BJ (cell line): Measurements from ENCODE around the gene INO80C. TPM values are rescaled to one million over a fixed set of nuclear protein-coding genes. Genes with fewer than 3 reads are reported as not detected.

Experiments used
- CTCF ChIA-PET: fragments of 350-600 bp; formaldehyde crosslinking; extraction: SDS; loops from one replicate; lab custom pipeline; 2021; ENCODE audit warnings: antibody characterized with exemption, inconsistent platforms; lab: Yijun Ruan, JAX
- POLR2A ChIA-PET: fragments of 300-600 bp; sonication (Branson Sonifier 250); formaldehyde crosslinking; extraction: SDS; loops from one replicate; lab custom pipeline; 2021; ENCODE audit warnings: antibody characterized with exemption; lab: Charles Lee
- DNase-seq: peaks from one replicate; pipeline ENCODE4 v3.0.0-alpha.2; 2011; ENCODE audit warnings: low read depth
- H3K27me3 ChIP-seq: 2 replicates; pipeline ENCODE4 v1.6.0; 2011; ENCODE audit warnings: low read length; ENCODE audit not compliant: control insufficient read depth, insufficient read depth
- H3K36me3 ChIP-seq: 2 replicates; pipeline ENCODE4 v1.5.1; 2011; ENCODE audit warnings: low read length; ENCODE audit not compliant: control insufficient read depth, insufficient read depth
- H3K4me3 ChIP-seq: 2 replicates; pipeline ENCODE4 v1.5.1; 2011; ENCODE audit warnings: low read depth, mild to moderate bottlenecking, control low read depth, low read length
- polyA plus RNA-seq: library from polyadenylated mRNA; depleted of rRNA; stranded (reverse); fragments of >200 nt; gene quantifications from 2 replicates; pipeline ENCODE4 v1.2.3, GENCODE V29; 2011
- TF ChIP-seq, protein P1 (sequence below): IDR thresholded peaks from 2 replicates; pipeline ENCODE4 v1.5.1; 2011; ENCODE audit warnings: low read depth, mild to moderate bottlenecking, control low read depth, inconsistent platforms, low read length, moderate library complexity; ENCODE audit not compliant: insufficient read depth

Gene INO80C
- polyA plus RNA-seq, 1 experiment, result 8.3 TPM

DNA sequence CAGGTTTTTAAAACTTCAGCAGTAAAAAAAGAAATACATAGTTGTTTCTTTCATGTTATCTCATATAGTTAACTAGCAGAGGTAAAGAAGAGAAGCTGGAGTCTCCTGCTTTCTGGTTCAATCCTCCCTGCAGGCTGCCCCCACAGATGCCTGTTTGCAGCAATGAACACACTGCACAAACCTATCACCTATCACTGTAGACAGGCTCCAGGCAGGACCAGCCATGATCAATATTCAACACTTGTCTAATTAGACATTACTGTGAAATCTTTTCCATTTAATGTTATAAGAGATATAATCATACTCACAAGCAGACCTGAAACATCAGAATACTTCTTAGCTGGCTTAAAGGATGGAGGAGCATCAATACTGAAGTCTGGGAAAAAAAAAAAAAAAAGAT, 19.8 kb downstream of the INO80C start:
- ChIA-PET POLR2A (no interaction called here), CTCF (interaction anchor here (0.5 kb wide), 1 partner anchor 1310 kb away, joined by 3 read pairs; no protein-coding TSS in a partner anchor)
- Histone ChIP-seq H3K36me3 (no peaks in the 10 kb centered on the region), H3K4me3 (no peak overlapping the region), H3K27me3 (no peaks in the 10 kb centered on the region)
- TF ChIP-seq, protein P1, sequence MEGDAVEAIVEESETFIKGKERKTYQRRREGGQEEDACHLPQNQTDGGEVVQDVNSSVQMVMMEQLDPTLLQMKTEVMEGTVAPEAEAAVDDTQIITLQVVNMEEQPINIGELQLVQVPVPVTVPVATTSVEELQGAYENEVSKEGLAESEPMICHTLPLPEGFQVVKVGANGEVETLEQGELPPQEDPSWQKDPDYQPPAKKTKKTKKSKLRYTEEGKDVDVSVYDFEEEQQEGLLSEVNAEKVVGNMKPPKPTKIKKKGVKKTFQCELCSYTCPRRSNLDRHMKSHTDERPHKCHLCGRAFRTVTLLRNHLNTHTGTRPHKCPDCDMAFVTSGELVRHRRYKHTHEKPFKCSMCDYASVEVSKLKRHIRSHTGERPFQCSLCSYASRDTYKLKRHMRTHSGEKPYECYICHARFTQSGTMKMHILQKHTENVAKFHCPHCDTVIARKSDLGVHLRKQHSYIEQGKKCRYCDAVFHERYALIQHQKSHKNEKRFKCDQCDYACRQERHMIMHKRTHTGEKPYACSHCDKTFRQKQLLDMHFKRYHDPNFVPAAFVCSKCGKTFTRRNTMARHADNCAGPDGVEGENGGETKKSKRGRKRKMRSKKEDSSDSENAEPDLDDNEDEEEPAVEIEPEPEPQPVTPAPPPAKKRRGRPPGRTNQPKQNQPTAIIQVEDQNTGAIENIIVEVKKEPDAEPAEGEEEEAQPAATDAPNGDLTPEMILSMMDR, result no peak
- no peak for DNase-seq

DNA sequence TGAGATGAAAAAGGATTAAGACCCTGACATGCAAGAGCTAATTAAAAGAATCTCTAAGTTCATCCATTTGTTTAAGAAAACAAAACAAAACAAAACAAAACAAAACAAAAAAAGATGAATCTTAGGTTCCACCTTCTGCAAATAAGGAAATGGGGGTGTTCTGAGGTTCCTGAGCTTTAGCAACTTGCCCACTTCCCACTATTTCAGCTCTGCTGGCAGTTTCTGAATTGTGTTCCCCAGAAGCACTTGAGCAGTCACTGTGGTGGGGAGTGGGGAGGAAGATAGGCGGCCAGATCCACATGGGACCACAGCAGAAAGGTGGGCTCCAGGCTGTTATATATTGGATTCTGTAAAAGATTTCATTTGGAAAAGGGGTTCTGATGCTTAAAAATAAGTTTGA, 20.3 kb downstream of the INO80C start:
- no peak overlapping the region for H3K4me3 ChIP-seq
- no peaks in the 10 kb centered on the region for H3K36me3 ChIP-seq
- ChIA-PET POLR2A (no interaction called here), CTCF (interaction anchor here (0.6 kb wide), 1 partner anchor 17 kb away, joined by 4 read pairs; no protein-coding TSS in a partner anchor)
- TF ChIP-seq, protein P1, result no peak
- no peaks in the 10 kb centered on the region for H3K27me3 ChIP-seq
- DNase-seq, result no peak

DNA sequence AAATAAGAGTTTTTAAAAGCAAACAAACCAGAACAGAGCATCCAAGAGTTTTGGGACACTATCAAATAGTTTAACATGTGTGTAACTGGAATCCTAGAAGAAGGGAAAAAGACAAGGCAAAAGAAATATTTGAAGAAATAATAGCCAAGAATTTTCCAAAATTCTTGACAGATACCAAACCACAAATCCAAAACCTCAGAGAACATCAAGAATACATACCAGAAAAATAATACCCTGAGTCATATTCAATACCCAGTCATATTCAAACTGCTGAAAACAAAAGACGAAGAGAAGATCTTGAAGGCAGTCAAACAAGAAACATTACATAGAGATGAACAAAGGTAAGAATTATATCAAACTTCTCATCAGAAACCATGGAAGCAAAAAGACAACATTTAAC, 22.9 kb downstream of the INO80C start:
- TF ChIP-seq, protein P1, result no peak
- H3K4me3 ChIP-seq, result no peak overlapping the region
- H3K36me3 ChIP-seq, result no peaks in the 10 kb centered on the region
- DNase-seq, result no peak
- CTCF ChIA-PET, result no interaction called here
- no peaks in the 10 kb centered on the region for H3K27me3 ChIP-seq
- POLR2A ChIA-PET, result no interaction called here

DNA sequence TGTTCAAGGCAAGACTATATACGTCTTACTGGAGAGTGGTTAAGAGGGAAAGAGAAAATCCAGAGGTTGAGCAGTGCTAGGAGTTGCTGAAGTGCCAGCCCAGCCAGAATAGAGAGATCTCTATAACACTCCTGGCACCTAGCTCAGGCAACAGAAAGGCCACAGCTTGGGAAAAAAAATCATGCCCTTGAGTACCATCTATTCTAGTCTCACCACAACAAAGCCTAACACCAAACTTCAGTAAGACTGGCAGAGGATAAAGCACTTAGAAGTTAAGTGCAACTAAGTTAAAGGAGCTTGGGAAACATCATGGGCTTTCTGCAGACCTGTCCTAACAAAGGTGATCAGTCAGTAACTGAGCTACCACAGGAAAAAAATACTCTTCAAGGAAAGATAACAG, 24.2 kb downstream of the INO80C start:
- Histone ChIP-seq H3K4me3 (no peak overlapping the region), H3K36me3 (no peaks in the 10 kb centered on the region), H3K27me3 (no peaks in the 10 kb centered on the region)
- ChIA-PET CTCF (interaction anchor here (0.9 to 1.1 kb wide), 2 partner anchors 23 to 477 kb away, joined by 3 to 4 read pairs; no protein-coding TSS in a partner anchor), POLR2A (no interaction called here)
- TF ChIP-seq, protein P1, result no peak
- DNase-seq, result no peak

DNA sequence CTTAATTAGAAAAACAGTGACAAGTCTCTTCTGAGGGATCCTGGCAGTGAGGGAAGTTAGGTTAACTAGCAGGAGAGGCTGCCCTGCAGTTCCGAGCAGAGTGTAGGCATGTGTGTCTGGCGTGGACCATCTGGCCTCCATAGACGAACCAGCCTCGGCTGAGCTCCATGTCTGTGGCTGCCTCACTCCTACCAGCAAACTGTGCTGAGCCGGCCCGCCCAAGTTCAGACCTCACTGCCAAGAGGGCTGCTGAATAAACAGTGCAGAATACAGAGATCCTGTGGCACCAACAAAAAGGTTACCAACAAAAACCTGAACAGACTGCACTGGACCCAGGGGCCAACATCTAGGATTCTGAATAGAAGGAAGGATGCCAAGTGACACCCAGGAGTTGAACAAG, 27.3 kb downstream of the INO80C start:
- Histone ChIP-seq H3K27me3 (no peaks in the 10 kb centered on the region), H3K36me3 (no peaks in the 10 kb centered on the region), H3K4me3 (no peak overlapping the region)
- ChIA-PET CTCF (no interaction called here), POLR2A (no interaction called here)
- no peak for DNase-seq
- TF ChIP-seq, protein P1, result no peak
